ENCODE data around the gene MEI1.

DNA sequence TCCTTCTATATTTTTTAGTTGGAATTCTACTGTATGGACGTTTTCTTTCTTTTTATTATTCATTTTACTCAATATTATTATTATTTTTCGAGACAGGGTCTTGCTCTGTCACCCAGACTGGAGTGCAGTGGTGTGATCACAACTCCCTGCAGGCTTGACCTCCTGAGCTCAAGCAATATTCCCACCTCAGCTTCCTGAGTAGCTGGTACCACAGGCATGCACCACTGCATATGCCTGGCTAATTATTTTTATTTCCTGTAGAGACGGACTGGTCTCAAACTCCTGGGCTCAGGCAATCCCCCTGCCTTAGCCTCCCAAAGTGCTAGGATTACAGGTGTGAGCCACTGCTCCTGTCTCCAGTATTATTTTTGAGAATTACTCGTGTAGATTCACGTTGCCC is 67.2 kb downstream of the MEI1 start:
- TF ChIP-seq, protein P1, sequence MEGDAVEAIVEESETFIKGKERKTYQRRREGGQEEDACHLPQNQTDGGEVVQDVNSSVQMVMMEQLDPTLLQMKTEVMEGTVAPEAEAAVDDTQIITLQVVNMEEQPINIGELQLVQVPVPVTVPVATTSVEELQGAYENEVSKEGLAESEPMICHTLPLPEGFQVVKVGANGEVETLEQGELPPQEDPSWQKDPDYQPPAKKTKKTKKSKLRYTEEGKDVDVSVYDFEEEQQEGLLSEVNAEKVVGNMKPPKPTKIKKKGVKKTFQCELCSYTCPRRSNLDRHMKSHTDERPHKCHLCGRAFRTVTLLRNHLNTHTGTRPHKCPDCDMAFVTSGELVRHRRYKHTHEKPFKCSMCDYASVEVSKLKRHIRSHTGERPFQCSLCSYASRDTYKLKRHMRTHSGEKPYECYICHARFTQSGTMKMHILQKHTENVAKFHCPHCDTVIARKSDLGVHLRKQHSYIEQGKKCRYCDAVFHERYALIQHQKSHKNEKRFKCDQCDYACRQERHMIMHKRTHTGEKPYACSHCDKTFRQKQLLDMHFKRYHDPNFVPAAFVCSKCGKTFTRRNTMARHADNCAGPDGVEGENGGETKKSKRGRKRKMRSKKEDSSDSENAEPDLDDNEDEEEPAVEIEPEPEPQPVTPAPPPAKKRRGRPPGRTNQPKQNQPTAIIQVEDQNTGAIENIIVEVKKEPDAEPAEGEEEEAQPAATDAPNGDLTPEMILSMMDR (IDR thresholded peaks at IDR 0.05; ENCODE audit: low read depth, low read length): no peak
- TF ChIP-seq EZH2phosphoT487 (IDR thresholded peaks at IDR 0.05; ENCODE audit: low read depth): no peak

Measured in OCI-LY3 (cell line).